Suprapubic skin (tissue), 4 donors: Measurements from ENCODE around the gene ATP5MC3. TPM values are rescaled to one million over a fixed set of nuclear protein-coding genes. Genes with fewer than 3 reads are reported as not detected.

ENCODE experiments used
- DNase-seq, 2 donors: peaks; one replicate each; pipeline ENCODE4 v3.0.0-alpha.2; 2019; ENCODE audit warnings: low spot score in 2 of 2
- H3K27ac ChIP-seq: fragments of 200-600 bp; sonication (generic); one replicate; pipeline ENCODE4 v1.5.1; 2019
- H3K27me3 ChIP-seq: fragments of 200-600 bp; sonication (generic); one replicate; pipeline ENCODE4 v1.5.1; 2019
- H3K36me3 ChIP-seq: fragments of 200-600 bp; sonication (generic); one replicate; pipeline ENCODE4 v1.5.1; 2019
- H3K4me1 ChIP-seq: fragments of 200-600 bp; sonication (generic); one replicate; pipeline ENCODE4 v1.5.1; 2019
- H3K4me3 ChIP-seq: fragments of 200-600 bp; sonication (generic); one replicate; pipeline ENCODE4 v1.5.1; 2019; ENCODE audit warnings: mild to moderate bottlenecking
- H3K9me3 ChIP-seq: fragments of 200-600 bp; sonication (generic); one replicate; pipeline ENCODE4 v1.5.1; 2019
- EP300 ChIP-seq: sonication (generic); formaldehyde crosslinking; IDR thresholded peaks from one replicate; pipeline ENCODE4 v1.6.1; 2017; ENCODE audit warnings: antibody characterized with exemption
- POLR2A ChIP-seq, 2 donors: fragments of 450-650 bp; IDR thresholded peaks; one replicate each; pipeline ENCODE4 v1.6.1; 2017; ENCODE audit warnings: antibody characterized with exemption in 2 of 2, mild to moderate bottlenecking in 2 of 2, moderate library complexity in 2 of 2
- POLR2AphosphoS5 ChIP-seq, 3 donors: sonication (generic); formaldehyde crosslinking; IDR thresholded peaks; one replicate each; pipeline ENCODE4 v1.6.1; 2017; ENCODE audit warnings: antibody characterized with exemption in 3 of 3
- WGBS: methylation state at CpG from one replicate; pipeline ENCODE4 v1.1.5; 2018; 5-methylcytosine and 5-hydroxymethylcytosine counted together
- total RNA-seq, 4 donors: library from RNA; depleted of rRNA; stranded (reverse); fragments of >200 nt; gene quantifications; one replicate each; pipeline ENCODE4 v1.1.0, GENCODE V29; 2016
- TF ChIP-seq, protein P1 (sequence below), 2 donors: fragments of 200-600 bp in 1 of 2; fragments of 450-650 bp in 1 of 2; sonication (generic) in 1 of 2; IDR thresholded peaks; one replicate each; pipeline ENCODE4 v1.5.1; 2016 to 2019; ENCODE audit warnings: antibody characterized with exemption in 2 of 2, mild to moderate bottlenecking in 1 of 2, moderate library complexity in 1 of 2

ATP5MC3 gene
- total RNA-seq, 4 donors from 2014 or later, result 87.9 to 150 (median 145) TPM

DNA sequence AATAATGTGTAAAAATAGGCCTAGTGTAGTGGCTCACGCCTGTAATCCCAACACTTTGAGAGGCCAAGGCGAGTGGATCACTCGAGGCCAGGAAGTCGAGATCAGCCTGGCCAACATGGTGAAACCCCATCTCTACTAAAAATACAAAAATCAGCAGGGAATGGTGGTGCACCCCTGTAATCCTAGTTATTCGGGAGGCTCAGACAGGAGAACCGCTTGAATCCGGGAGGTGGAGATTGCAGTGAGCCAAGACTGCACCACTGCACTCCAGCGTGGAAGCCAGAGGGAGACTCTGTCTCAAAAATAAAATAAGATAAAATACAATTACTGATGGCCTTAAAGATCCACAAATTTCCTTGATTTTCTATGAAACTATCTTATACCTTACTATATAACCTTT, 17.3 kb downstream of the ATP5MC3 start:
- TF ChIP-seq, protein P1, sequence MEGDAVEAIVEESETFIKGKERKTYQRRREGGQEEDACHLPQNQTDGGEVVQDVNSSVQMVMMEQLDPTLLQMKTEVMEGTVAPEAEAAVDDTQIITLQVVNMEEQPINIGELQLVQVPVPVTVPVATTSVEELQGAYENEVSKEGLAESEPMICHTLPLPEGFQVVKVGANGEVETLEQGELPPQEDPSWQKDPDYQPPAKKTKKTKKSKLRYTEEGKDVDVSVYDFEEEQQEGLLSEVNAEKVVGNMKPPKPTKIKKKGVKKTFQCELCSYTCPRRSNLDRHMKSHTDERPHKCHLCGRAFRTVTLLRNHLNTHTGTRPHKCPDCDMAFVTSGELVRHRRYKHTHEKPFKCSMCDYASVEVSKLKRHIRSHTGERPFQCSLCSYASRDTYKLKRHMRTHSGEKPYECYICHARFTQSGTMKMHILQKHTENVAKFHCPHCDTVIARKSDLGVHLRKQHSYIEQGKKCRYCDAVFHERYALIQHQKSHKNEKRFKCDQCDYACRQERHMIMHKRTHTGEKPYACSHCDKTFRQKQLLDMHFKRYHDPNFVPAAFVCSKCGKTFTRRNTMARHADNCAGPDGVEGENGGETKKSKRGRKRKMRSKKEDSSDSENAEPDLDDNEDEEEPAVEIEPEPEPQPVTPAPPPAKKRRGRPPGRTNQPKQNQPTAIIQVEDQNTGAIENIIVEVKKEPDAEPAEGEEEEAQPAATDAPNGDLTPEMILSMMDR (IDR thresholded peaks at IDR 0.05), result no peak
- TF ChIP-seq POLR2AphosphoS5 (IDR thresholded peaks at IDR 0.05) (no peak), POLR2A (IDR thresholded peaks at IDR 0.05) (no peak), EP300 (no peak)
- no peak overlapping the region for H3K27ac ChIP-seq
- no peaks in the 10 kb centered on the region for H3K27me3 ChIP-seq
- DNase-seq, result no peak
- 94% methylated on average over 8 of the region's 8 CpGs for WGBS
- H3K36me3 ChIP-seq, result no peaks in the 10 kb centered on the region
- H3K4me3 ChIP-seq, result no peak overlapping the region
- no peaks in the 10 kb centered on the region for H3K9me3 ChIP-seq
- H3K4me1 ChIP-seq, result peaks cover 17% of the 10 kb centered on the region

DNA sequence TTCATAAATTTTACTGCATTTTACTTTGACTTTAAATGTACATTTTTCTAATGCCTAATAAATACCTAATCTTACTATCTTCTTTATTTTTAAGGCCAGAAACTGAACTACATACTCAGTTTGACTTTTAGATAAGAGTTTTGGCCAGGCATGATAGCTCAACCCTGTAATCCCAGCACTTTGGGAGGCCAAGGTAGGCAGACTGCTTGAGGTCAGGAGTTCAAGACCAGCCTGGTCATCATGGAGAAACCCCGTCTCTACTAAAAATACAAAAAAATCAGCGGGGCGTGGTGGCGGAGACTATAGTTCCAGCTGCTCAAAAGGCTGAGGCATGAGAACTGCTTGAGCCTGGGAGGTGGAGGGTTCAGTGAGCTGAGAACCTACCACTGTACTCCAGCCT, 22.6 kb downstream of the ATP5MC3 start:
- Histone ChIP-seq H3K27ac (no peak overlapping the region), H3K9me3 (no peaks in the 10 kb centered on the region), H3K36me3 (no peaks in the 10 kb centered on the region), H3K4me1 (peaks cover 4% of the 10 kb centered on the region), H3K4me3 (no peak overlapping the region), H3K27me3 (no peaks in the 10 kb centered on the region)
- DNase-seq, result no peak
- TF ChIP-seq POLR2AphosphoS5 (IDR thresholded peaks at IDR 0.05), result no peak
- no peak for TF ChIP-seq POLR2A (IDR thresholded peaks at IDR 0.05)
- TF ChIP-seq, protein P1 (IDR thresholded peaks at IDR 0.05), result no peak
- TF ChIP-seq EP300, result no peak
- WGBS, result 93% methylated on average over 4 of the region's 4 CpGs

DNA sequence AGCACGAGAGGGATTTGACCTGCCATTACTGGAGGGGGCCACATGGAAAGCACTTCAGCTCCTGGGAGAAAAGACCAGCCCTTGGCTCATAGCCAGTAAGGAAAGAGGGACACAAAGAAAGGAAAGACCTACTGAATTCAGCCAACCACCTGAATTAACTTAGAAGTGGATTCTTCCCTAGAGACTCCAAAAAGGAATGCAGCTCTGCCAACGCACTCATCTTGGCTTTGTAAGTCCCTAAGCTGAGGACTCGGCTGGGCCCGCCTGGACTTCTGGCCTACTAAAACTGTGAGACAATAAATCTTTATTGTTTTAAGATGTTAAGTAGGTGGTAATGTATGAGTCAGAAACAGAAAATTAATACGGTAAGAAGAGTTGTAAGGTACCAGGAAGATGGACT, 25.0 kb downstream of the ATP5MC3 start:
- 71% methylated on average over 5 of the region's 5 CpGs for WGBS
- H3K4me1 ChIP-seq, result peaks cover 9% of the 10 kb centered on the region
- H3K4me3 ChIP-seq, result no peak overlapping the region
- H3K36me3 ChIP-seq, result no peaks in the 10 kb centered on the region
- H3K27me3 ChIP-seq, result no peaks in the 10 kb centered on the region
- no peak for TF ChIP-seq POLR2A (IDR thresholded peaks at IDR 0.05)
- DNase-seq, result no peak
- H3K9me3 ChIP-seq, result no peaks in the 10 kb centered on the region
- no peak overlapping the region for H3K27ac ChIP-seq

DNA sequence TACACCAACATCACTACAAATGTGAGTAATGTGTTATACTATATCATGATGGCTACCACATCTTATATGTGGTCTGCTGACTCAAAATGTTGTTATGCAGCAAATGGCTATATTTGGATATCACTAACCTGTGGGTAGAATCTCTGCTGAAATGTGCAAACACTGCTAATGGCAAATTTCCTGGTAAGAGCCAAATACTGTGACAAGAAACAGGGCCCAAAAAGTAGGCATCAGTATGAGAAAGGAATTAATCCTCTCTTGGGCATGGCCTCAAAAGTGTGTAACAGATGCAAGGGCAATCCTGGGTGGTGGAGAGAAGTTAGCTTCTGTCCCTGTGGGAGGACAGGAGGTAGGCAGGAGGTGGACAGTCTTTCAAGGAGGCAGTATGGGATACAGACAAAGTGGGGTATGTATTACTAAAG, 26.8 kb downstream of the ATP5MC3 start:
- Histone ChIP-seq H3K36me3 (no peaks in the 10 kb centered on the region), H3K4me3 (no peak overlapping the region), H3K27ac (no peak overlapping the region), H3K27me3 (no peaks in the 10 kb centered on the region), H3K4me1 (peaks cover 6% of the 10 kb centered on the region), H3K9me3 (no peaks in the 10 kb centered on the region)
- no peak for TF ChIP-seq POLR2A (IDR thresholded peaks at IDR 0.05)
- TF ChIP-seq POLR2AphosphoS5 (IDR thresholded peaks at IDR 0.05), result no peak
- no peak for TF ChIP-seq EP300
- TF ChIP-seq, protein P1 (IDR thresholded peaks at IDR 0.05), result no peak
- DNase-seq, result no peak

DNA sequence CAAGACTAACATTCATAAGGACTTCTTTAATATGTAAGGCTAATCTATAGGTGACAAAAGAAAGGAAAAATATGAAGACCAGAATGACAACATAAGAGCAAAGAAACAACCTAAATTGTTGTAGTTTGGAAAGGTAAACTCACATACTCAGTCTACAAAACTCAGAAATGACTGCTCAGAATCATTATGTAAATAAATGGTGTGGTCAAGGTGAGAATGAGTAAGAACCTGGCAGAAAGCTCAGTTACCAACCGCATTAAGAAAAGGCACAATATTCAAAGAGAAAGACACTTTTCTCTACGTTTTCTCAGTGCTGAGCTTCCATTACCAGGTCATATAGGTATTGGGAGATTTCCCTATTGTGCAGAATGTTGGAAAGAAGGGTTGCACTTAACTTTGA, 29.3 kb downstream of the ATP5MC3 start:
- Histone ChIP-seq H3K9me3 (no peaks in the 10 kb centered on the region), H3K4me3 (no peak overlapping the region), H3K4me1 (peaks cover 6% of the 10 kb centered on the region), H3K27me3 (no peaks in the 10 kb centered on the region), H3K36me3 (peaks cover 2% of the 10 kb centered on the region), H3K27ac (no peak overlapping the region)
- no peak for TF ChIP-seq EP300
- TF ChIP-seq, protein P1 (IDR thresholded peaks at IDR 0.05), result no peak
- no peak for DNase-seq
- 80% methylated on average over 2 of the region's 2 CpGs for WGBS

DNA sequence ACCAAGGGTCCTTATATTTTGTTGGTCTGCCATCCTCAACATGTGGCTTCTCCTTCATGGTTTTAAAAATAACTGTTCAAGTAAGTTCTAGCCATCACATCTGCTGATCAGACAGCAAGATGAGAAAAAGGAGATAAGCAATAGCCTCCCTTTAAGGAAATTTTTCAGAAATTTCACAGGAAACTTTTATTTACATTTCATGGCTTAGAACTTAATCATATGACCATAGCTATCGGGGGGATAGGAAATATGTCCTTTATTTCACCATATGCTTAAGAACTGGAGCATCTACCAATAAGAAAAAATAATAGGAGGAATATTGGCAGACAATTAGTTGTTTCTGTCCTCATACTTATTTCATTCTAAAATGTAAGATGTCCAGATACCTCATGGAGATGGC, 29.7 kb downstream of the ATP5MC3 start:
- H3K4me1 ChIP-seq, result peaks cover 6% of the 10 kb centered on the region
- H3K4me3 ChIP-seq, result no peak overlapping the region
- 80% methylated on average over 1 of the region's 1 CpG for WGBS
- peaks cover 2% of the 10 kb centered on the region for H3K36me3 ChIP-seq
- no peaks in the 10 kb centered on the region for H3K27me3 ChIP-seq
- no peak overlapping the region for H3K27ac ChIP-seq
- H3K9me3 ChIP-seq, result no peaks in the 10 kb centered on the region
- TF ChIP-seq, protein P1 (IDR thresholded peaks at IDR 0.05), result no peak
- no peak for TF ChIP-seq POLR2AphosphoS5 (IDR thresholded peaks at IDR 0.05)
- TF ChIP-seq EP300, result no peak
- no peak for TF ChIP-seq POLR2A (IDR thresholded peaks at IDR 0.05)
- DNase-seq, result no peak
